SK-N-SH (cell line): ENCODE data around the gene HS6ST3. TPM values are rescaled to one million over a fixed set of nuclear protein-coding genes. Genes with fewer than 3 reads are reported as not detected.

Source experiments
- CTCF ChIA-PET: fragments of 300-600, 350-600 bp; formaldehyde crosslinking; extraction: SDS; loops from one replicate; lab custom pipeline; 2021; lab: Yijun Ruan, JAX
- POLR2A ChIA-PET: fragments of 350-600 bp; sonication (Branson Sonifier 250); formaldehyde crosslinking; extraction: SDS; loops from one replicate; lab custom pipeline; 2020; ENCODE audit warnings: antibody characterized with exemption, inconsistent platforms; lab: Yijun Ruan, JAX
- DNase-seq: peaks from one replicate; pipeline ENCODE4 v3.0.0; 2012
- H2AFZ ChIP-seq: fragments of 200-600 bp; sonication (generic); 2 replicates; pipeline ENCODE4 v1.8.1; 2016; ENCODE audit warnings: antibody characterized with exemption, mild to moderate bottlenecking, low read depth
- H3F3A ChIP-seq: fragments of 200-600 bp; sonication (generic); replicated peaks from 2 replicates; pipeline ENCODE3; 2016; ENCODE audit warnings: antibody characterized with exemption, mild to moderate bottlenecking; ENCODE audit not compliant: insufficient read depth
- H3K27ac ChIP-seq, 2 experiments: fragments of 200-500 bp in 1 of 2; fragments of 200-600 bp in 1 of 2; sonication (Bioruptor generic) in 1 of 2; sonication (generic), shearing (Covaris generic) in 1 of 2; 2 replicates each; pipeline versions ENCODE4 v1.5.1 to v1.6.1; 2014 to 2016; ENCODE audit warnings: low read depth in 2 of 2, inconsistent platforms in 1 of 2, low read length in 1 of 2, mild to moderate bottlenecking in 1 of 2, mixed read lengths in 1 of 2
- H3K27me3 ChIP-seq: fragments of 200-600 bp; sonication (generic), shearing (Covaris generic); 2 replicates; pipeline ENCODE4 v1.6.1; 2016; ENCODE audit warnings: mixed run types; ENCODE audit not compliant: insufficient read depth
- H3K36me3 ChIP-seq, 2 experiments: fragments of 200-500 bp in 1 of 2; fragments of 200-600 bp in 1 of 2; sonication (Bioruptor generic) in 1 of 2; sonication (generic) in 1 of 2; replicated peaks in 1 of 2; 2 replicates each; pipeline versions ENCODE3 to v1.5.1; 2014 to 2016; ENCODE audit warnings: low read length in 1 of 2, mild to moderate bottlenecking in 1 of 2; ENCODE audit not compliant: insufficient read depth in 2 of 2, control insufficient read depth in 1 of 2
- H3K4me1 ChIP-seq, 2 experiments: fragments of 200-500 bp in 1 of 2; fragments of 200-600 bp in 1 of 2; sonication (Bioruptor generic) in 1 of 2; sonication (generic), shearing (Covaris generic) in 1 of 2; 2 replicates each; pipeline versions ENCODE4 v1.5.1 to v1.6.1; 2014 to 2016; ENCODE audit warnings: low read depth in 1 of 2, low read length in 1 of 2, mixed run types in 1 of 2; ENCODE audit not compliant: insufficient read depth in 2 of 2, control insufficient read depth in 1 of 2
- H3K4me2 ChIP-seq: fragments of 200-600 bp; sonication (generic), shearing (Covaris generic); 2 replicates; pipeline ENCODE4 v1.6.1; 2017; ENCODE audit warnings: mixed run types
- H3K4me3 ChIP-seq, 2 experiments: fragments of 200-500 bp in 1 of 2; fragments of 200-600 bp in 1 of 2; sonication (Bioruptor generic) in 1 of 2; sonication (generic), shearing (Covaris generic) in 1 of 2; 2 replicates each; pipeline versions ENCODE4 v1.5.1 to v1.8.1; 2014 to 2016; ENCODE audit warnings: low read depth in 2 of 2, inconsistent platforms in 1 of 2, low read length in 1 of 2, mild to moderate bottlenecking in 1 of 2, mixed read lengths in 1 of 2, moderate library complexity in 1 of 2
- H3K79me2 ChIP-seq: fragments of 200-600 bp; sonication (generic); 2 replicates; pipeline ENCODE4 v1.8.1; 2017; ENCODE audit warnings: mild to moderate bottlenecking; ENCODE audit not compliant: insufficient read depth
- H3K9ac ChIP-seq: fragments of 200-600 bp; sonication (generic); 2 replicates; pipeline ENCODE4 v1.6.1; 2017; ENCODE audit warnings: mixed run types
- H3K9me2 ChIP-seq: fragments of 200-600 bp; sonication (generic); 2 replicates; pipeline ENCODE4 v1.6.1; 2017; ENCODE audit warnings: mixed run types
- H3K9me3 ChIP-seq: fragments of 200-600 bp; sonication (generic); 2 replicates; pipeline ENCODE4 v1.6.1; 2017; ENCODE audit warnings: mixed run types, mild to moderate bottlenecking, moderate library complexity
- H4K20me1 ChIP-seq: fragments of 200-600 bp; sonication (generic); 2 replicates; pipeline ENCODE4 v1.6.1; 2017; ENCODE audit warnings: mild to moderate bottlenecking, mixed run types; ENCODE audit not compliant: insufficient read depth
- EP300 ChIP-seq, 2 experiments: IDR thresholded peaks; 2 replicates each; pipeline versions ENCODE4 v1.4.0 to v1.6.1; 2012; ENCODE audit warnings: borderline replicate concordance in 1 of 2, low read depth in 1 of 2, low read length in 1 of 2
- EZH2phosphoT487 ChIP-seq: fragments of 200-600 bp; sonication (generic); IDR thresholded peaks from 2 replicates; pipeline ENCODE4 v1.6.1; 2017; ENCODE audit warnings: low read depth, mixed run types, mild to moderate bottlenecking, antibody characterized with exemption, moderate library complexity, borderline replicate concordance
- FOSL2 ChIP-seq: IDR thresholded peaks from 2 replicates; pipeline ENCODE4 v1.4.0; 2012; ENCODE audit warnings: low read depth, mild to moderate bottlenecking, moderate library complexity, borderline replicate concordance
- FOXJ3 ChIP-seq: sonication (generic); formaldehyde crosslinking; IDR thresholded peaks from 2 replicates; pipeline ENCODE4 v1.5.1; 2020; ENCODE audit warnings: mild to moderate bottlenecking, missing genetic modification reagents
- FOXM1 ChIP-seq: IDR thresholded peaks from 2 replicates; pipeline ENCODE4 v1.4.0; 2012; ENCODE audit warnings: low read depth, mild to moderate bottlenecking
- GATA2 ChIP-seq: sonication (generic); formaldehyde crosslinking; IDR thresholded peaks from 2 replicates; pipeline ENCODE4 v1.5.0; 2020; ENCODE audit warnings: mild to moderate bottlenecking, missing genetic modification reagents
- MEF2A ChIP-seq: IDR thresholded peaks from 2 replicates; pipeline ENCODE4 v1.4.0; 2012; ENCODE audit warnings: low read depth, borderline replicate concordance
- NFIC ChIP-seq: IDR thresholded peaks from 2 replicates; pipeline ENCODE4 v1.4.0; 2012; ENCODE audit warnings: borderline replicate concordance
- POLR2AphosphoS5 ChIP-seq: IDR thresholded peaks from 2 replicates; pipeline ENCODE4 v1.6.1; 2012; ENCODE audit warnings: low read depth, low read length
- RFX5 ChIP-seq: IDR thresholded peaks from 2 replicates; pipeline ENCODE4 v1.6.1; 2012; ENCODE audit warnings: mild to moderate bottlenecking, improper control_type of control experiment, low read length
- SMC3 ChIP-seq: IDR thresholded peaks from 2 replicates; pipeline ENCODE4 v1.6.1; 2012; ENCODE audit warnings: low read depth, low read length, improper control_type of control experiment
- TCF12 ChIP-seq: IDR thresholded peaks from 2 replicates; pipeline ENCODE4 v1.4.0; 2012
- YY1 ChIP-seq: IDR thresholded peaks from 2 replicates; pipeline ENCODE4 v1.4.0; 2012; ENCODE audit warnings: low read depth, mild to moderate bottlenecking
- WGBS: methylation state at CpG from one replicate; pipeline ENCODE4 v1.1.6; 2017; ENCODE audit warnings: low lambda C conversion rate; 5-methylcytosine and 5-hydroxymethylcytosine counted together
- polyA plus RNA-seq, 3 experiments: library from polyadenylated mRNA; depleted of rRNA; stranded (reverse); fragments of >200 nt; gene quantifications; 2 replicates each; pipeline ENCODE4 v1.2.3, GENCODE V29; 2012
- TF ChIP-seq, protein P1 (sequence below): IDR thresholded peaks from 2 replicates; pipeline ENCODE4 v1.6.1; 2012; ENCODE audit warnings: mild to moderate bottlenecking, low read depth, low read length, moderate library complexity
- TF ChIP-seq, protein P2 (sequence below): IDR thresholded peaks from 2 replicates; pipeline ENCODE4 v1.4.0; 2012; ENCODE audit warnings: low read depth, borderline replicate concordance
- TF ChIP-seq, protein P3 (sequence below): IDR thresholded peaks from 2 replicates; pipeline ENCODE4; 2012

The HS6ST3 gene
- polyA plus RNA-seq, 1 of the 3 experiments (the other 2 are of a cell fraction), result under 0.01 TPM

DNA sequence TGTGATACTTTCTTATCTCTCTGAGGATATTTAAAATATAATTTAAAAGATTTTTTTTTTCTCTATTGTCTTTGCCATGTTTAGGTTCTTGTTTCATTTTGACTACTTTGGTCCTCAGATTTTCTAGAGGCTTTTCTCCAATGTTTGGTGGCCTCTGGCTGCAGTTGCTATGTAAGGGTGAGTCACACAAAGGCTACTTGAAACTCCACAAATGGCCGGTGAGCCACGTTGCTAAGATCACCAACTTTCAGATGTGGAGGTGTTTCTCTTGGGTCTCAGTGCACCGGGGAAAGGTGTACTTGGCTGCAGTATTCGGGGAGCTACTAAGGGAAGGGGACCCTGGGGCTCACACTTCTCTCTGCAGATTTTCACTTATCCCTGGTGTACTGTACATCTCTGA, 248.1 kb downstream of the HS6ST3 start:
- DNase-seq, result no peak
- Histone ChIP-seq H3K4me3 (no peak overlapping the region), H4K20me1 (no peaks in the 10 kb centered on the region), H3K4me1 (no peaks in the 10 kb centered on the region), H3K27ac (no peak overlapping the region), H3K4me2 (no peak overlapping the region), H3K9ac (no peak overlapping the region), H3K27me3 (no peaks in the 10 kb centered on the region), H3K9me3 (no peaks in the 10 kb centered on the region), H3F3A (no peaks in the 10 kb centered on the region), H3K36me3 (no peaks in the 10 kb centered on the region), H3K9me2 (no peaks in the 10 kb centered on the region), H2AFZ (no peak overlapping the region), H3K79me2 (no peaks in the 10 kb centered on the region)
- POLR2A ChIA-PET, result no interaction called here
- CTCF ChIA-PET, result interaction anchor here (0.6 to 1.6 kb wide), 2 partner anchors 8 to 201 kb away, joined by 3 read pairs; no protein-coding TSS in a partner anchor
- 65% methylated on average over 4 of the region's 4 CpGs for WGBS
- TF ChIP-seq MEF2A (no peak), FOSL2 (no peak), RFX5 (no peak), EP300 (IDR thresholded peaks at IDR 0.05; ENCODE audit: borderline replicate concordance in 1 of 2, low read depth in 1 of 2, low read length in 1 of 2) (no peak), TCF12 (no peak), EZH2phosphoT487 (no peak), POLR2AphosphoS5 (no peak), YY1 (no peak), FOXJ3 (no peak), GATA2 (CRISPR knock-in tag) (no peak), FOXM1 (no peak), NFIC (no peak), SMC3 (no peak)
- TF ChIP-seq, protein P1, sequence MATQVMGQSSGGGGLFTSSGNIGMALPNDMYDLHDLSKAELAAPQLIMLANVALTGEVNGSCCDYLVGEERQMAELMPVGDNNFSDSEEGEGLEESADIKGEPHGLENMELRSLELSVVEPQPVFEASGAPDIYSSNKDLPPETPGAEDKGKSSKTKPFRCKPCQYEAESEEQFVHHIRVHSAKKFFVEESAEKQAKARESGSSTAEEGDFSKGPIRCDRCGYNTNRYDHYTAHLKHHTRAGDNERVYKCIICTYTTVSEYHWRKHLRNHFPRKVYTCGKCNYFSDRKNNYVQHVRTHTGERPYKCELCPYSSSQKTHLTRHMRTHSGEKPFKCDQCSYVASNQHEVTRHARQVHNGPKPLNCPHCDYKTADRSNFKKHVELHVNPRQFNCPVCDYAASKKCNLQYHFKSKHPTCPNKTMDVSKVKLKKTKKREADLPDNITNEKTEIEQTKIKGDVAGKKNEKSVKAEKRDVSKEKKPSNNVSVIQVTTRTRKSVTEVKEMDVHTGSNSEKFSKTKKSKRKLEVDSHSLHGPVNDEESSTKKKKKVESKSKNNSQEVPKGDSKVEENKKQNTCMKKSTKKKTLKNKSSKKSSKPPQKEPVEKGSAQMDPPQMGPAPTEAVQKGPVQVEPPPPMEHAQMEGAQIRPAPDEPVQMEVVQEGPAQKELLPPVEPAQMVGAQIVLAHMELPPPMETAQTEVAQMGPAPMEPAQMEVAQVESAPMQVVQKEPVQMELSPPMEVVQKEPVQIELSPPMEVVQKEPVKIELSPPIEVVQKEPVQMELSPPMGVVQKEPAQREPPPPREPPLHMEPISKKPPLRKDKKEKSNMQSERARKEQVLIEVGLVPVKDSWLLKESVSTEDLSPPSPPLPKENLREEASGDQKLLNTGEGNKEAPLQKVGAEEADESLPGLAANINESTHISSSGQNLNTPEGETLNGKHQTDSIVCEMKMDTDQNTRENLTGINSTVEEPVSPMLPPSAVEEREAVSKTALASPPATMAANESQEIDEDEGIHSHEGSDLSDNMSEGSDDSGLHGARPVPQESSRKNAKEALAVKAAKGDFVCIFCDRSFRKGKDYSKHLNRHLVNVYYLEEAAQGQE, result no peak
- TF ChIP-seq, protein P2, sequence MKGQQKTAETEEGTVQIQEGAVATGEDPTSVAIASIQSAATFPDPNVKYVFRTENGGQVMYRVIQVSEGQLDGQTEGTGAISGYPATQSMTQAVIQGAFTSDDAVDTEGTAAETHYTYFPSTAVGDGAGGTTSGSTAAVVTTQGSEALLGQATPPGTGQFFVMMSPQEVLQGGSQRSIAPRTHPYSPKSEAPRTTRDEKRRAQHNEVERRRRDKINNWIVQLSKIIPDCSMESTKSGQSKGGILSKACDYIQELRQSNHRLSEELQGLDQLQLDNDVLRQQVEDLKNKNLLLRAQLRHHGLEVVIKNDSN, result no peak
- TF ChIP-seq, protein P3, sequence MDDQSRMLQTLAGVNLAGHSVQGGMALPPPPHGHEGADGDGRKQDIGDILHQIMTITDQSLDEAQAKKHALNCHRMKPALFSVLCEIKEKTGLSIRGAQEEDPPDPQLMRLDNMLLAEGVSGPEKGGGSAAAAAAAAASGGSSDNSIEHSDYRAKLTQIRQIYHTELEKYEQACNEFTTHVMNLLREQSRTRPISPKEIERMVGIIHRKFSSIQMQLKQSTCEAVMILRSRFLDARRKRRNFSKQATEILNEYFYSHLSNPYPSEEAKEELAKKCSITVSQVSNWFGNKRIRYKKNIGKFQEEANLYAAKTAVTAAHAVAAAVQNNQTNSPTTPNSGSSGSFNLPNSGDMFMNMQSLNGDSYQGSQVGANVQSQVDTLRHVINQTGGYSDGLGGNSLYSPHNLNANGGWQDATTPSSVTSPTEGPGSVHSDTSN, result no peak
